Islet of Langerhans (tissue), 1 donor: ENCODE data around the gene TTC7B.

ENCODE experiments used
- FAIRE-seq: peaks from one replicate; lab custom pipeline; 2011; peaks lifted over from hg19 to GRCh38; lab: Jason Lieb, UNC

Gene TTC7B

GRCh38 chr14:90703841-90704737, 112.1 kb downstream of the TTC7B start:
- no peak for FAIRE-seq

- FAIRE-seq: no peak
These were observed 115.1 kb downstream of the TTC7B start for GRCh38 chr14:90700933-90701776.

- FAIRE-seq: no peak
These were observed 117.2 kb downstream of the TTC7B start for GRCh38 chr14:90699016-90699415.

- FAIRE-seq: peak; percentile 72
These were observed 117.8 kb downstream of the TTC7B start for GRCh38 chr14:90698379-90698869.

- FAIRE-seq: peak; percentile 43
These were observed 118.5 kb downstream of the TTC7B start for GRCh38 chr14:90697577-90698206.

GRCh38 chr14:90697132-90697531, 119.1 kb downstream of the TTC7B start:
- FAIRE-seq: no peak

GRCh38 chr14:90696720-90697119, 119.5 kb downstream of the TTC7B start:
- peak; percentile 70 for FAIRE-seq

GRCh38 chr14:90695997-90696660, 120.1 kb downstream of the TTC7B start:
- no peak for FAIRE-seq

GRCh38 chr14:90693413-90693812, 122.8 kb downstream of the TTC7B start:
- FAIRE-seq: no peak

- no peak for FAIRE-seq
These were observed 123.4 kb downstream of the TTC7B start for GRCh38 chr14:90692826-90693225.

GRCh38 chr14:90692061-90692460, 124.2 kb downstream of the TTC7B start:
- FAIRE-seq: no peak

- no peak for FAIRE-seq
These were observed 124.6 kb downstream of the TTC7B start for GRCh38 chr14:90691627-90692026.

GRCh38 chr14:90687680-90688079, 128.6 kb downstream of the TTC7B start:
- FAIRE-seq: peak; percentile 76

GRCh38 chr14:90682615-90683014, 133.6 kb downstream of the TTC7B start:
- FAIRE-seq: no peak

GRCh38 chr14:90681929-90682328, 134.3 kb downstream of the TTC7B start:
- FAIRE-seq: no peak

GRCh38 chr14:90678846-90679362, 137.3 kb downstream of the TTC7B start:
- FAIRE-seq: no peak

- FAIRE-seq: no peak
These were observed 137.8 kb downstream of the TTC7B start for GRCh38 chr14:90678420-90678819.

- FAIRE-seq: peak; percentile 49
These were observed 138.7 kb downstream of the TTC7B start for GRCh38 chr14:90677484-90678050.

GRCh38 chr14:90676912-90677311, 139.3 kb downstream of the TTC7B start:
- no peak for FAIRE-seq

- no peak for FAIRE-seq
These were observed 139.9 kb downstream of the TTC7B start for GRCh38 chr14:90676356-90676755.

- peak; percentile 99 for FAIRE-seq
These were observed 140.8 kb downstream of the TTC7B start for GRCh38 chr14:90675399-90675798.
